ENCODE data around the gene AFMID. TPM values are rescaled to one million over a fixed set of nuclear protein-coding genes. Genes with fewer than 3 reads are reported as not detected.

The AFMID gene
- total and polyA plus RNA-seq, 2 of the 13 experiments (the other 11 are each of a cell fraction or from before 2014, with no cell fraction given): 249 to 270 TPM

GRCh38 chr17:78214016-78214705 is 27.0 kb downstream of the AFMID start, which contains the start of gene BIRC5 (continued):
- TF ChIP-seq, protein P1, sequence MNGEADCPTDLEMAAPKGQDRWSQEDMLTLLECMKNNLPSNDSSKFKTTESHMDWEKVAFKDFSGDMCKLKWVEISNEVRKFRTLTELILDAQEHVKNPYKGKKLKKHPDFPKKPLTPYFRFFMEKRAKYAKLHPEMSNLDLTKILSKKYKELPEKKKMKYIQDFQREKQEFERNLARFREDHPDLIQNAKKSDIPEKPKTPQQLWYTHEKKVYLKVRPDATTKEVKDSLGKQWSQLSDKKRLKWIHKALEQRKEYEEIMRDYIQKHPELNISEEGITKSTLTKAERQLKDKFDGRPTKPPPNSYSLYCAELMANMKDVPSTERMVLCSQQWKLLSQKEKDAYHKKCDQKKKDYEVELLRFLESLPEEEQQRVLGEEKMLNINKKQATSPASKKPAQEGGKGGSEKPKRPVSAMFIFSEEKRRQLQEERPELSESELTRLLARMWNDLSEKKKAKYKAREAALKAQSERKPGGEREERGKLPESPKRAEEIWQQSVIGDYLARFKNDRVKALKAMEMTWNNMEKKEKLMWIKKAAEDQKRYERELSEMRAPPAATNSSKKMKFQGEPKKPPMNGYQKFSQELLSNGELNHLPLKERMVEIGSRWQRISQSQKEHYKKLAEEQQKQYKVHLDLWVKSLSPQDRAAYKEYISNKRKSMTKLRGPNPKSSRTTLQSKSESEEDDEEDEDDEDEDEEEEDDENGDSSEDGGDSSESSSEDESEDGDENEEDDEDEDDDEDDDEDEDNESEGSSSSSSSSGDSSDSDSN (CRISPR knock-in tag; IDR thresholded peaks at IDR 0.05): peak; percentile 60
- TF ChIP-seq ZNF143 (CRISPR knock-in tag; IDR thresholded peaks at IDR 0.05): peak; percentile 100
- TF ChIP-seq FOXP4 (CRISPR knock-in tag; IDR thresholded peaks at IDR 0.05): peak; percentile 51; the same call in 1 of the 2 replicates
- TF ChIP-seq ZNF180 (CRISPR knock-in tag; IDR thresholded peaks at IDR 0.05; ENCODE audit: borderline replicate concordance, low read depth): peak; percentile 80; the same call in 1 of the 2 replicates
- peak; percentile 80 for TF ChIP-seq ZNF781 (CRISPR knock-in tag; IDR thresholded peaks at IDR 0.05; ENCODE audit: borderline replicate concordance, not compliant biosample characterization)
- TF ChIP-seq ZNF749 (CRISPR knock-in tag; IDR thresholded peaks at IDR 0.05; ENCODE audit: borderline replicate concordance): peak; percentile 97
- TF ChIP-seq KMT2B (CRISPR knock-in tag; IDR thresholded peaks at IDR 0.05): peak; percentile 90
- TF ChIP-seq ZNF776 (CRISPR knock-in tag; IDR thresholded peaks at IDR 0.05): peak; percentile 90
- TF ChIP-seq, protein P2, sequence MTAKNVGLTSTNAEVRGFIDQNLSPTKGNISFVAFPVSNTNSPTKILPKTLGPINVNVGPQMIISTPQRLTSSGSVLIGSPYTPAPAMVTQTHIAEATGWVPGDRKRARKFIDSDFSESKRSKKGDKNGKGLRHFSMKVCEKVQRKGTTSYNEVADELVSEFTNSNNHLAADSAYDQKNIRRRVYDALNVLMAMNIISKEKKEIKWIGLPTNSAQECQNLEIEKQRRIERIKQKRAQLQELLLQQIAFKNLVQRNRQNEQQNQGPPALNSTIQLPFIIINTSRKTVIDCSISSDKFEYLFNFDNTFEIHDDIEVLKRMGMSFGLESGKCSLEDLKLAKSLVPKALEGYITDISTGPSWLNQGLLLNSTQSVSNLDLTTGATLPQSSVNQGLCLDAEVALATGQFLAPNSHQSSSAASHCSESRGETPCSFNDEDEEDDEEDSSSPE (CRISPR knock-in tag; IDR thresholded peaks at IDR 0.05): peak; percentile 100
- TF ChIP-seq, protein P3, sequence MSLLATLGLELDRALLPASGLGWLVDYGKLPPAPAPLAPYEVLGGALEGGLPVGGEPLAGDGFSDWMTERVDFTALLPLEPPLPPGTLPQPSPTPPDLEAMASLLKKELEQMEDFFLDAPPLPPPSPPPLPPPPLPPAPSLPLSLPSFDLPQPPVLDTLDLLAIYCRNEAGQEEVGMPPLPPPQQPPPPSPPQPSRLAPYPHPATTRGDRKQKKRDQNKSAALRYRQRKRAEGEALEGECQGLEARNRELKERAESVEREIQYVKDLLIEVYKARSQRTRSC (CRISPR knock-in tag; IDR thresholded peaks at IDR 0.05; ENCODE audit: low read depth): peak; percentile 86; the same call in 1 of the 2 replicates
- TF ChIP-seq ZNF44 (CRISPR knock-in tag; IDR thresholded peaks at IDR 0.05): peak; percentile 90
- peak; percentile 91 for TF ChIP-seq ZNF331 (CRISPR knock-in tag; IDR thresholded peaks at IDR 0.05)
- TF ChIP-seq HOXA9 (CRISPR knock-in tag; IDR thresholded peaks at IDR 0.05; ENCODE audit: borderline replicate concordance): peak; percentile 97
- TF ChIP-seq ZNF160 (CRISPR knock-in tag; IDR thresholded peaks at IDR 0.05): peak; percentile 69
- TF ChIP-seq ZNF7 (CRISPR knock-in tag; IDR thresholded peaks at IDR 0.05): no peak
- TF ChIP-seq ZNF441 (CRISPR knock-in tag; IDR thresholded peaks at IDR 0.05; ENCODE audit: borderline replicate concordance): peak; percentile 40; the same call in 1 of the 2 replicates
- peak; percentile 86; the same call in 1 of the 2 replicates for TF ChIP-seq CC2D1A (CRISPR knock-in tag; IDR thresholded peaks at IDR 0.05)
- TF ChIP-seq KMT2A (CRISPR knock-in tag; IDR thresholded peaks at IDR 0.05): peak; percentile 94
- peak; percentile 76; the same call in 1 of the 2 replicates for TF ChIP-seq ZNF256 (CRISPR knock-in tag; conservative IDR thresholded peaks at IDR 0.05)
- peak; percentile 87 for TF ChIP-seq GMEB2 (CRISPR knock-in tag; IDR thresholded peaks at IDR 0.05; ENCODE audit: low read depth)
- no peak for TF ChIP-seq ZFP1 (CRISPR knock-in tag; IDR thresholded peaks at IDR 0.05)
- peak; percentile 99 for TF ChIP-seq ARNT2 (CRISPR knock-in tag; IDR thresholded peaks at IDR 0.05; ENCODE audit: low read depth)
- TF ChIP-seq ZKSCAN5 (CRISPR knock-in tag; IDR thresholded peaks at IDR 0.05): no peak

Data from HepG2 (cell line).